TTC549 (cell line): ENCODE measurements around the gene SESN1.
A peak's percentile ranks its signal among the peaks of the same experiment; 100 is the strongest.
"Not testable (repeated sequence)": the region's sequence is repeated elsewhere in the genome, so short reads cannot be mapped to it uniquely, and the experiment has no call there.

Experiments used
- FAIRE-seq: peaks from 2 replicates; lab custom pipeline; 2012; peaks lifted over from hg19 to GRCh38; lab: Jason Lieb, UNC

SESN1 gene

GRCh38 chr6:109095036-109095834, 589 bp upstream of the SESN1 start, which contains the start of gene CEP57L1:
Gene CEP57L1 (plus strand): TSS chr6:109095507. CDS start chr6:109145222, 49,715 bp downstream.
- FAIRE-seq = peak; percentile 63

GRCh38 chr6:109093732-109094415, 772 bp downstream of the SESN1 start:
- FAIRE-seq = no peak

- no peak for FAIRE-seq
Measured at GRCh38 chr6:109092074-109092473, 2.6 kb downstream of the SESN1 start.

- FAIRE-seq = no peak
Measured at GRCh38 chr6:109091314-109092024, 3.2 kb downstream of the SESN1 start.

- no peak for FAIRE-seq
Measured at GRCh38 chr6:109088995-109089394, 5.7 kb downstream of the SESN1 start.

GRCh38 chr6:109087661-109088264, 6.9 kb downstream of the SESN1 start:
- no peak for FAIRE-seq

GRCh38 chr6:109084146-109084545, 10.5 kb downstream of the SESN1 start:
- FAIRE-seq = not testable (repeated sequence)

GRCh38 chr6:109083657-109084056, 11.0 kb downstream of the SESN1 start:
- no peak for FAIRE-seq

GRCh38 chr6:109082188-109082577, 12.5 kb downstream of the SESN1 start:
- FAIRE-seq = no peak

- no peak for FAIRE-seq
Measured at GRCh38 chr6:109081516-109082187, 13.0 kb downstream of the SESN1 start.

GRCh38 chr6:109081026-109081425, 13.6 kb downstream of the SESN1 start:
- FAIRE-seq = no peak

- FAIRE-seq = no peak
Measured at GRCh38 chr6:109079981-109080380, 14.7 kb downstream of the SESN1 start.

- no peak for FAIRE-seq
Measured at GRCh38 chr6:109076377-109076776, 18.3 kb downstream of the SESN1 start.

- FAIRE-seq = no peak
Measured at GRCh38 chr6:109075934-109076333, 18.7 kb downstream of the SESN1 start.

GRCh38 chr6:109074133-109074415, 20.6 kb downstream of the SESN1 start:
- no peak for FAIRE-seq

- peak; percentile 95 for FAIRE-seq
Measured at GRCh38 chr6:109073344-109074132, 21.1 kb downstream of the SESN1 start.

GRCh38 chr6:109071125-109071917, 23.3 kb downstream of the SESN1 start:
- no peak for FAIRE-seq

GRCh38 chr6:109069746-109070145, 24.9 kb downstream of the SESN1 start:
- no peak for FAIRE-seq

GRCh38 chr6:109062767-109063352, 31.8 kb downstream of the SESN1 start:
- FAIRE-seq = no peak

GRCh38 chr6:109062216-109062615, 32.4 kb downstream of the SESN1 start:
- FAIRE-seq = no peak
